ENCODE measurements around the gene TENM4. TPM values are rescaled to one million over a fixed set of nuclear protein-coding genes. Genes with fewer than 3 reads are reported as not detected.

Gene TENM4
- polyA plus RNA-seq, 3 donors from 2014 or later = not detected

GRCh38 chr11:78800096-78800690 lies 640.6 kb downstream of the TENM4 start:
- no peak overlapping the region for H3K27ac Mint-ChIP-seq

GRCh38 chr11:78798663-78799062 lies 642.2 kb downstream of the TENM4 start:
- Mint-ChIP-seq H3K27ac (no peak overlapping the region), H3K36me3 (no peaks in the 10 kb centered on the region), H3K4me3 (no peak overlapping the region), H3K27me3 (ENCODE audit: low read depth in 3 of 3) (peaks cover 1 to 4% (median 4%) of the 10 kb centered on the region in 3 donors), H3K4me1 (no peaks in the 10 kb centered on the region), H3K9me3 (peaks cover 0 to 1% (median 0%) of the 10 kb centered on the region in 6 donors)
- no peak for DNase-seq

More at GRCh38 chr11:78800096-78800690, 640.6 kb downstream of the TENM4 start:
- Mint-ChIP-seq H3K4me3 (no peak overlapping the region), H3K9me3 (no peaks in the 10 kb centered on the region), H3K4me1 (no peaks in the 10 kb centered on the region), H3K27me3 (ENCODE audit: low read depth in 3 of 3) (peaks cover 0 to 2% (median 2%) of the 10 kb centered on the region in 3 donors), H3K36me3 (no peaks in the 10 kb centered on the region)
- DNase-seq = no peak

GRCh38 chr11:78797559-78797958 lies 643.3 kb downstream of the TENM4 start:
- Mint-ChIP-seq H3K9me3 (peaks cover 0 to 1% (median 0%) of the 10 kb centered on the region in 6 donors), H3K4me1 (no peaks in the 10 kb centered on the region), H3K4me3 (no peak overlapping the region), H3K27ac (no peak overlapping the region), H3K36me3 (no peaks in the 10 kb centered on the region), H3K27me3 (ENCODE audit: low read depth in 3 of 3) (peaks cover 1 to 5% (median 4%) of the 10 kb centered on the region in 3 donors)
- DNase-seq = no peak

- Mint-ChIP-seq H3K27ac (no peak overlapping the region), H3K36me3 (no peaks in the 10 kb centered on the region), H3K27me3 (ENCODE audit: low read depth in 3 of 3) (peaks cover 1 to 9% (median 4%) of the 10 kb centered on the region in 3 donors), H3K9me3 (peaks cover 0 to 1% (median 0%) of the 10 kb centered on the region in 6 donors), H3K4me3 (no peak overlapping the region), H3K4me1 (no peaks in the 10 kb centered on the region)
- no peak for DNase-seq
Measured at GRCh38 chr11:78796956-78797355, 643.9 kb downstream of the TENM4 start.

- H3K9me3 Mint-ChIP-seq = peaks cover 0 to 1% (median 0%) of the 10 kb centered on the region in 6 donors
- H3K36me3 Mint-ChIP-seq = no peaks in the 10 kb centered on the region
- H3K27ac Mint-ChIP-seq = no peak overlapping the region
- no peaks in the 10 kb centered on the region for H3K4me1 Mint-ChIP-seq
- H3K4me3 Mint-ChIP-seq = no peak overlapping the region
- peaks cover 1 to 9% (median 4%) of the 10 kb centered on the region in 3 donors for H3K27me3 Mint-ChIP-seq (ENCODE audit: low read depth in 3 of 3)
- no peak for DNase-seq
Measured at GRCh38 chr11:78795621-78796261, 645.1 kb downstream of the TENM4 start.

GRCh38 chr11:78791964-78792363 lies 648.9 kb downstream of the TENM4 start:
- Mint-ChIP-seq H3K4me3 (no peak overlapping the region), H3K36me3 (no peaks in the 10 kb centered on the region), H3K4me1 (no peaks in the 10 kb centered on the region), H3K27ac (no peak overlapping the region), H3K9me3 (peaks cover 0 to 1% (median 0%) of the 10 kb centered on the region in 6 donors), H3K27me3 (ENCODE audit: low read depth in 3 of 3) (peaks cover 1 to 9% (median 4%) of the 10 kb centered on the region in 3 donors)
- DNase-seq = no peak

- H3K27ac Mint-ChIP-seq = no peak overlapping the region
- no peaks in the 10 kb centered on the region for H3K36me3 Mint-ChIP-seq
- peaks cover 1 to 9% (median 2%) of the 10 kb centered on the region in 3 donors for H3K27me3 Mint-ChIP-seq (ENCODE audit: low read depth in 3 of 3)
- no peak overlapping the region for H3K4me3 Mint-ChIP-seq
- no peak for DNase-seq
- no peaks in the 10 kb centered on the region for H3K4me1 Mint-ChIP-seq
- H3K9me3 Mint-ChIP-seq = peaks cover 0 to 1% (median 0%) of the 10 kb centered on the region in 6 donors
Measured at GRCh38 chr11:78791254-78791653, 649.6 kb downstream of the TENM4 start.

- Mint-ChIP-seq H3K36me3 (no peaks in the 10 kb centered on the region), H3K4me3 (no peak overlapping the region), H3K4me1 (no peaks in the 10 kb centered on the region), H3K9me3 (peaks cover 0 to 1% (median 0%) of the 10 kb centered on the region in 6 donors), H3K27ac (no peak overlapping the region), H3K27me3 (ENCODE audit: low read depth in 3 of 3) (peaks cover 1 to 9% (median 2%) of the 10 kb centered on the region in 3 donors)
- no peak for DNase-seq
Measured at GRCh38 chr11:78790784-78791183, 650.0 kb downstream of the TENM4 start.

GRCh38 chr11:78789375-78789774 lies 651.5 kb downstream of the TENM4 start:
- no peak overlapping the region for H3K4me3 Mint-ChIP-seq
- peaks cover 0 to 7% (median 1%) of the 10 kb centered on the region in 3 donors for H3K27me3 Mint-ChIP-seq (ENCODE audit: low read depth in 3 of 3)
- H3K4me1 Mint-ChIP-seq = no peaks in the 10 kb centered on the region
- DNase-seq = no peak
- no peaks in the 10 kb centered on the region for H3K9me3 Mint-ChIP-seq
- no peaks in the 10 kb centered on the region for H3K36me3 Mint-ChIP-seq
- H3K27ac Mint-ChIP-seq = no peak overlapping the region

GRCh38 chr11:78788533-78788932 lies 652.3 kb downstream of the TENM4 start:
- Mint-ChIP-seq H3K36me3 (no peaks in the 10 kb centered on the region), H3K27me3 (ENCODE audit: low read depth in 3 of 3) (peaks cover 0 to 7% (median 2%) of the 10 kb centered on the region in 3 donors), H3K9me3 (no peaks in the 10 kb centered on the region), H3K27ac (no peak overlapping the region), H3K4me3 (no peak overlapping the region), H3K4me1 (no peaks in the 10 kb centered on the region)
- DNase-seq = no peak

GRCh38 chr11:78787696-78788095 lies 653.1 kb downstream of the TENM4 start:
- peaks cover 0 to 8% (median 2%) of the 10 kb centered on the region in 3 donors for H3K27me3 Mint-ChIP-seq (ENCODE audit: low read depth in 3 of 3)
- DNase-seq = no peak
- H3K9me3 Mint-ChIP-seq = no peaks in the 10 kb centered on the region
- H3K4me1 Mint-ChIP-seq = no peaks in the 10 kb centered on the region
- H3K36me3 Mint-ChIP-seq = no peaks in the 10 kb centered on the region
- H3K4me3 Mint-ChIP-seq = no peak overlapping the region
- H3K27ac Mint-ChIP-seq = no peak overlapping the region

- no peak for DNase-seq
- Mint-ChIP-seq H3K4me3 (no peak overlapping the region), H3K36me3 (no peaks in the 10 kb centered on the region), H3K27me3 (ENCODE audit: low read depth in 3 of 3) (peaks cover 0 to 5% (median 3%) of the 10 kb centered on the region in 3 donors), H3K9me3 (no peaks in the 10 kb centered on the region), H3K27ac (no peak overlapping the region), H3K4me1 (no peaks in the 10 kb centered on the region)
Measured at GRCh38 chr11:78786746-78787145, 654.1 kb downstream of the TENM4 start.

GRCh38 chr11:78786086-78786485 lies 654.7 kb downstream of the TENM4 start:
- DNase-seq = no peak
- Mint-ChIP-seq H3K4me3 (no peak overlapping the region), H3K27me3 (ENCODE audit: low read depth in 3 of 3) (peaks cover 0 to 5% (median 3%) of the 10 kb centered on the region in 3 donors), H3K9me3 (no peaks in the 10 kb centered on the region), H3K4me1 (no peaks in the 10 kb centered on the region), H3K36me3 (no peaks in the 10 kb centered on the region), H3K27ac (no peak overlapping the region)

- no peaks in the 10 kb centered on the region for H3K9me3 Mint-ChIP-seq
Measured at GRCh38 chr11:78784321-78785061, 656.3 kb downstream of the TENM4 start.

More at GRCh38 chr11:78784321-78785061, 656.3 kb downstream of the TENM4 start:
- no peak for DNase-seq
- Mint-ChIP-seq H3K4me3 (no peak overlapping the region), H3K27ac (no peak overlapping the region), H3K4me1 (no peaks in the 10 kb centered on the region), H3K27me3 (ENCODE audit: low read depth in 3 of 3) (peaks cover 2 to 5% (median 3%) of the 10 kb centered on the region in 3 donors), H3K36me3 (no peaks in the 10 kb centered on the region)

Measured in immature natural killer cell (primary cell).